ENCODE results near the gene ONECUT1. TPM values are rescaled to one million over a fixed set of nuclear protein-coding genes. Genes with fewer than 3 reads are reported as not detected.
A peak's percentile ranks its signal among the peaks of the same experiment; 100 is the strongest.

Gene ONECUT1
- total and polyA plus RNA-seq, 10 donors = not detected

DNA sequence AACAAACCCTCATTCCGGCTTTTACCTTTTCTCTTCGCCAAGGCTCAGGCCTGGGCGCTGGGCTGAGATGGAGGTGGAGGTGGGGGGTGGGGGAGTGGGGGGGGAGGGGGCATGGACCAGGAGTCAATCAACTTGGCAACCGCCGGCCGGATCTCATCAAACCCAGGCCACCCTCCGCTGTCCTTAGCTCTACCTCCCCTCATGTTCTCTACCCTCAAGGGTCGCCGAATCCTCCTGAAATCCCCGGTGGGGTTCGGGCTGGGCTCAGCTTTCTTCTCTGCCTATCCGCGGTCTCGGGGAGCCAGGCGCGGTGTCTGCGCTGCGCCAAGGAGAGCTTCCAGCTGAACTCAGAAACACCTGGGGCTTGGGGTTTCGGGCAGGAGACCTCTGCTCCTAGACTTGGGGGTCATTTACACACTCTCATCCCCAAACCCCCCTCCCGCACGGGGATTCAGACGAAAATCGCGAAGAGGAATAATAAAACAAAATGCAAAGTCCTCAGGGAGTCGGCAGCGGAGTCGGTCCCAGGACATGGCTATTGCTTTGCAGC lies 2.5 kb downstream of the ONECUT1 start:
- no peak for DNase-seq
- intact Hi-C loops (cut with DNase I; ENCODE audit: low total_unique reads) = no loop called here
- WGBS, 5 donors = 4 to 13% (median 9%) methylated on average over 7 to 27 of the region's 27 CpGs
- Histone ChIP-seq H3K27me3 (replicated peaks in 1 of 7) (peaks cover 20 to 100% (median 95%) of the 10 kb centered on the region in 7 donors), H3K9me3 (peaks cover 0 to 6% (median 0%) of the 10 kb centered on the region in 8 donors), H3K27ac (no peak overlapping the region), H3K36me3 (no peaks in the 10 kb centered on the region), H3K4me3 (peak overlapping the region in 1 of 8 donors; percentile 9), H3K4me1 (peaks cover 10 to 86% (median 68%) of the 10 kb centered on the region in 6 donors)
- TF ChIP-seq CTCF (IDR thresholded peaks at IDR 0.05 in 8 of 11, conservative IDR thresholded peaks at IDR 0.05 in 3 of 11) = no peak
- TF ChIP-seq POLR2A (IDR thresholded peaks at IDR 0.05) = no peak
- TF ChIP-seq POLR2AphosphoS5 (IDR thresholded peaks at IDR 0.05) = no peak

DNA sequence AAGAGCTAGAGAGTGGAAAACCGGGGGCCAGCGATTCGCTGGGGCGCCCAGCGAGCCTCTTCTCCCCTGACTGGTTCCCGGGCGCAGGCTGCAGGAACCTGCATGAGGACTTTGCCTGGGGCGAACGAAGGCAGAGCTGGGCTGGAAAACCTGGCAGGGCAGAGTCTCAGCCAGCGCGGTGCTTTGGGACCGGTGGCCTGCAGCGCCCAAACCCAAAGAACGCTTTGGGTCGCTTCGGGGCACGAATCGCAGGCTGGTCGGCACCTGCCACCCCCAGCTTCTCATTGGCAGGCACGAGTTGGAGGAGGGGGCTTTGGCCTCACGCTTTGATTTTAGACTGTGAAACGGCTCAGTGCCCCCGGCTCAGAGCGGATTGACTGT lies 3.0 kb downstream of the ONECUT1 start:
- peaks cover 0 to 6% (median 0%) of the 10 kb centered on the region in 8 donors for H3K9me3 ChIP-seq
- peaks cover 10 to 86% (median 68%) of the 10 kb centered on the region in 6 donors for H3K4me1 ChIP-seq
- WGBS, 5 donors = 5 to 9% (median 6%) methylated on average over 19 to 24 of the region's 24 CpGs
- no peaks in the 10 kb centered on the region for H3K36me3 ChIP-seq
- DNase-seq = no peak
- TF ChIP-seq CTCF (IDR thresholded peaks at IDR 0.05 in 8 of 11, conservative IDR thresholded peaks at IDR 0.05 in 3 of 11) (no peak), POLR2A (IDR thresholded peaks at IDR 0.05) (no peak), POLR2AphosphoS5 (IDR thresholded peaks at IDR 0.05) (no peak)
- intact Hi-C loops (cut with DNase I; ENCODE audit: low total_unique reads) = no loop called here
- peaks cover 20 to 100% (median 95%) of the 10 kb centered on the region in 7 donors for H3K27me3 ChIP-seq (replicated peaks in 1 of 7)
- H3K27ac ChIP-seq = no peak overlapping the region
- peak overlapping the region in 1 of 8 donors; percentile 8 for H3K4me3 ChIP-seq

DNA sequence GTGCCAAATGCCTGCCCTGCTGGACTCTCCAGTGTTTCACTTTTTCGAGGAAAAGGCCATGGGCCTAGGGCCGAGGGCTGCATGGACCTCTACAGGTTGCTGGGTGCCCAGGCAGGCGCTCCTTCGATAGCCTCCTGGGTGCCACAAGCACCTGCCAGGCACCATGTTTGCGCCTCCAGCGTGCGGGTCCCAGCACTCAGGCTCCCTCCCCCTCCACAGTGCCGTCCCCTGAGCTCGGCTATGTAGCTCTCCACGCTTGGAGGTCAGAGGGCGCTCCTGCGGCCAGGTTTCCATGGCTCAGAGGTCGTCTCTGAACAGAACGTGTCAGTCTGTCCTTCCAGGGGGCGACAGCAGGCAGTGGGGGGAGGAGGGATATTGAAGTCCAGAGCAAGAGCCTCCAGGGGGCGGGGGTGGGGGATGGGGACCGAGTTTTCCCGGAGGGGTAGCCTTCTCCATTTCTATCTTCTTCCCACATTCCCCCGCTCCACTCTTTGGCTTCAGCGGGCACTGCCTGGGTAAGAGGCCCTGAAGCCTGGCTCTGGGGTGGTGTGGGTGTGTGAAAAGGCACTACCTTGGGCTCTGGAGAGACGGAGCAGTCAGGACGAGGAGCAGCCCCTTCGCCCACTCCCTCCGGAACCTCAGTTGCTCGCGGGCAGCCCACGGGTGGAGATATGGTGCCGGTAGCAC lies 3.6 kb downstream of the ONECUT1 start:
- Histone ChIP-seq H3K4me1 (peaks cover 10 to 85% (median 67%) of the 10 kb centered on the region in 6 donors), H3K9me3 (peaks cover 0 to 6% (median 0%) of the 10 kb centered on the region in 8 donors), H3K4me3 (no peak overlapping the region), H3K36me3 (no peaks in the 10 kb centered on the region), H3K27me3 (replicated peaks in 1 of 7) (peaks cover 20 to 100% (median 95%) of the 10 kb centered on the region in 7 donors), H3K27ac (no peak overlapping the region)
- no peak for DNase-seq
- intact Hi-C loops (cut with DNase I; ENCODE audit: low total_unique reads) = no loop called here
- TF ChIP-seq POLR2A (IDR thresholded peaks at IDR 0.05) (no peak), CTCF (IDR thresholded peaks at IDR 0.05 in 8 of 11, conservative IDR thresholded peaks at IDR 0.05 in 3 of 11) (no peak), POLR2AphosphoS5 (IDR thresholded peaks at IDR 0.05) (no peak)
- 5 to 9% (median 8%) methylated on average over 13 to 28 of the region's 28 CpGs for WGBS, 5 donors

GRCh38 chr15:52785672-52786406 lies 4.3 kb downstream of the ONECUT1 start:
- DNase-seq = no peak
- peaks cover 0 to 6% (median 0%) of the 10 kb centered on the region in 8 donors for H3K9me3 ChIP-seq
- H3K4me3 ChIP-seq = peak overlapping the region in 1 of 8 donors; percentile 34
- H3K4me1 ChIP-seq = peaks cover 8 to 83% (median 63%) of the 10 kb centered on the region in 6 donors
- no peak overlapping the region for H3K27ac ChIP-seq
- TF ChIP-seq CTCF (IDR thresholded peaks at IDR 0.05 in 8 of 11, conservative IDR thresholded peaks at IDR 0.05 in 3 of 11) (no peak), POLR2AphosphoS5 (IDR thresholded peaks at IDR 0.05) (no peak), POLR2A (IDR thresholded peaks at IDR 0.05) (no peak)
- intact Hi-C loops (cut with DNase I; ENCODE audit: low total_unique reads) = no loop called here
- 4 to 11% (median 5%) methylated on average over 23 to 27 of the region's 27 CpGs for WGBS, 5 donors
- H3K36me3 ChIP-seq = no peaks in the 10 kb centered on the region
- H3K27me3 ChIP-seq (replicated peaks in 1 of 7) = peaks cover 20 to 100% (median 95%) of the 10 kb centered on the region in 7 donors
